A172 (cell line): Measurements from ENCODE around the gene KLK10. TPM values are rescaled to one million over a fixed set of nuclear protein-coding genes. Genes with fewer than 3 reads are reported as not detected.

Experiments used
- DNase-seq: peaks from one replicate; pipeline ENCODE4 v3.0.0-alpha.2; 2015; ENCODE audit warnings: low spot score
- total RNA-seq: library from RNA; depleted of rRNA; stranded (reverse); fragments of >200 nt; shearing (Covaris generic); gene quantifications from 2 replicates; pipeline ENCODE4 v1.2.3, GENCODE V29; 2014; rRNA removed

Gene KLK10
- not detected in 2 replicates for total RNA-seq

- DNase-seq: no peak
Measured at GRCh38 chr19:51019544-51019925, at the start of gene KLK10. Gene KLK10, minus strand, starts transcription at chr19:51019709. Its CDS starts 579 bp downstream, at chr19:51019130.

GRCh38 chr19:51066393-51067186 is 47.1 kb upstream of the KLK10 start:
- no peak for DNase-seq

- DNase-seq: no peak
Measured at GRCh38 chr19:51065221-51065960, 45.9 kb upstream of the KLK10 start.

- no peak for DNase-seq
Measured at GRCh38 chr19:51064534-51065220, 45.2 kb upstream of the KLK10 start, which contains the start of gene KLK13. Gene KLK13, minus strand, starts transcription at chr19:51065092. Its CDS starts 25 bp downstream, at chr19:51065067.

- DNase-seq: no peak
Measured at GRCh38 chr19:51063664-51064063, 44.2 kb upstream of the KLK10 start.

- DNase-seq: no peak
Measured at GRCh38 chr19:51060973-51061372, 41.5 kb upstream of the KLK10 start.

- no peak for DNase-seq
Measured at GRCh38 chr19:51060336-51060735, 40.8 kb upstream of the KLK10 start.

- DNase-seq: no peak
Measured at GRCh38 chr19:51059715-51060114, 40.2 kb upstream of the KLK10 start.

GRCh38 chr19:51055866-51056265 is 36.4 kb upstream of the KLK10 start:
- DNase-seq: no peak

GRCh38 chr19:51047031-51047335 is 27.5 kb upstream of the KLK10 start:
- DNase-seq: no peak

- no peak for DNase-seq
Measured at GRCh38 chr19:51044327-51044726, 24.8 kb upstream of the KLK10 start.

- no peak for DNase-seq
Measured at GRCh38 chr19:51043497-51043896, 24.0 kb upstream of the KLK10 start.

- DNase-seq: no peak
Measured at GRCh38 chr19:51040151-51040550, 20.6 kb upstream of the KLK10 start.

- no peak for DNase-seq
Measured at GRCh38 chr19:51036519-51036918, 17.0 kb upstream of the KLK10 start.

GRCh38 chr19:51034704-51035103 is 15.2 kb upstream of the KLK10 start, which contains the start of gene KLK12:
Gene KLK12, minus strand, starts transcription at chr19:51035002. Its CDS starts 381 bp downstream, at chr19:51034621.
- no peak for DNase-seq

GRCh38 chr19:51031880-51032225 is 12.3 kb upstream of the KLK10 start:
- no peak for DNase-seq

- no peak for DNase-seq
Measured at GRCh38 chr19:51031220-51031879, 11.8 kb upstream of the KLK10 start.

- no peak for DNase-seq
Measured at GRCh38 chr19:51030631-51031030, 11.1 kb upstream of the KLK10 start.

- DNase-seq: no peak
Measured at GRCh38 chr19:51029718-51030117, 10.2 kb upstream of the KLK10 start.

- no peak for DNase-seq
Measured at GRCh38 chr19:51027873-51028272, 8.4 kb upstream of the KLK10 start.

GRCh38 chr19:51027126-51027806 is 7.8 kb upstream of the KLK10 start:
- no peak for DNase-seq

- DNase-seq: no peak
Measured at GRCh38 chr19:51026554-51026831, 7.0 kb upstream of the KLK10 start, which contains the start of gene KLK11. Gene KLK11, minus strand, starts transcription at chr19:51026616. Its CDS starts 985 bp downstream, at chr19:51025631.
